ENCODE results near the gene PRR5L.

PRR5L gene, protein sequence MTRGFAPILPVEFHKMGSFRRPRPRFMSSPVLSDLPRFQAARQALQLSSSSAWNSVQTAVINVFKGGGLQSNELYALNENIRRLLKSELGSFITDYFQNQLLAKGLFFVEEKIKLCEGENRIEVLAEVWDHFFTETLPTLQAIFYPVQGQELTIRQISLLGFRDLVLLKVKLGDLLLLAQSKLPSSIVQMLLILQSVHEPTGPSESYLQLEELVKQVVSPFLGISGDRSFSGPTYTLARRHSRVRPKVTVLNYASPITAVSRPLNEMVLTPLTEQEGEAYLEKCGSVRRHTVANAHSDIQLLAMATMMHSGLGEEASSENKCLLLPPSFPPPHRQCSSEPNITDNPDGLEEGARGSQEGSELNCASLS

DNA sequence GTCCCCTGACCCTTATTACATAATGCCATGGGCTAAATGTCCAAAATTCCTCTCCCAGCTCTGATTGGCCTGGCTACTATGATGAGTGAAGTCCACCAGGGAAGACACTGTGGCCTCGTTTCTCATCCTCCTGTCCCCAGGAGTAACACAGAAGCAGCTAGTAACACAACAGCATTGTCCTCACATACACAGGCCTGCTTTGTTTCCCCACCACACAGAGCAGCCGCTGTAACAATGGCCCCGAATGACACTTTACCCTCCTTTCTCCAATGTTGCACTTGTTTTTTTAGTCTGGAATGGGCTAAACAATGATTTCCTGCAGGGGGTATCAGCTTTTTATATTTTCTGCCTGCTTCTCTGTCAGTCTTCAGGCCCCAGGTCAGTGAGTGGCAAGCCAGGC lies at the start of gene PRR5L:
Gene PRR5L, plus strand, starts transcription at position 363 of the 400 bp plus-strand sequence. CDS start 104,834 bp downstream, outside the sequence.
- FAIRE-seq: no peak

- FAIRE-seq: no peak
These were observed 48.6 kb upstream of the PRR5L start for GRCh38 chr11:36247493-36247892.

- no peak for FAIRE-seq
These were observed 47.7 kb upstream of the PRR5L start for GRCh38 chr11:36248436-36248835.

GRCh38 chr11:36249246-36249645 lies 46.8 kb upstream of the PRR5L start:
- no peak for FAIRE-seq

- no peak for FAIRE-seq
These were observed 44.3 kb upstream of the PRR5L start for GRCh38 chr11:36251823-36252222.

- FAIRE-seq: no peak
These were observed 42.9 kb upstream of the PRR5L start for GRCh38 chr11:36253238-36253637.

DNA sequence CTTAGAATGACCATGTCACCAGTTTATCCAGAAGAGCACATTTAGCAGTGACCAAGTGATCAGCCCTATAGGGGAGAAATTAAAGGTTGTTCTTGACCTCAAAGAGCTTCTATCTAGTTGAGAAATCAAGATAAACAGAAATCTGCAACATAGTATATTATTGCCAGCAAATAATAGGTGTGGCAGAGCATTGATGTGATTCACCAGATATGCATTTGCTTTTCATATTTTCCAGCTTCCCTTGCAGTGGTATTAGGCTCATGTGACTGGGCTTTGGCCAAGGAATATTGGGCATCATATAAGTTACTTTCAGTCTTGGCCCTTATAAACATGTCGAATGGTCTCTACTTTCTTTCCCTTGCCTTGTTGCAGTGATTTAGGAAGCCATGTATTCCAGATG lies 41.4 kb upstream of the PRR5L start:
- FAIRE-seq: no peak

- FAIRE-seq: no peak
These were observed 38.7 kb upstream of the PRR5L start for GRCh38 chr11:36257351-36257750.

GRCh38 chr11:36258730-36259360 lies 37.2 kb upstream of the PRR5L start:
- FAIRE-seq: no peak

DNA sequence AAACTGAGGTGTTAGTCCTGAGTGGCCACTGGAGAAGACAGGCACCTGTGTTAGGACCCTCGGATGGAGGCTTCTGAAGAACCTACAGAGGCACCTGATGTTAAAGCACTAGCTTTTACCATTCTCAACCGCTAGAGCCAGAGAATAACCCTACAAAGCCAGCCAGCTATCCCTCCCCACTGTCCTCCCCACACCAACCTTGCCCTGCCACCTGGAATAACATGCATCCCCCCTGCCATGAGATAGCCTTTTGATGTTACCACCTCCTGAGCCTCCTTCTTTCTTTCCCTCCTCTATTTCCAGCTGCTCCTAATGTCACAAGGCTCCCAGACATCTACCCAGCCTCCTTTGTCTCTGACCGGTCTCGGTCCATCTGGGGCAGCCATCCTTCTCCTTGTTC lies 35.0 kb upstream of the PRR5L start:
- no peak for FAIRE-seq

DNA sequence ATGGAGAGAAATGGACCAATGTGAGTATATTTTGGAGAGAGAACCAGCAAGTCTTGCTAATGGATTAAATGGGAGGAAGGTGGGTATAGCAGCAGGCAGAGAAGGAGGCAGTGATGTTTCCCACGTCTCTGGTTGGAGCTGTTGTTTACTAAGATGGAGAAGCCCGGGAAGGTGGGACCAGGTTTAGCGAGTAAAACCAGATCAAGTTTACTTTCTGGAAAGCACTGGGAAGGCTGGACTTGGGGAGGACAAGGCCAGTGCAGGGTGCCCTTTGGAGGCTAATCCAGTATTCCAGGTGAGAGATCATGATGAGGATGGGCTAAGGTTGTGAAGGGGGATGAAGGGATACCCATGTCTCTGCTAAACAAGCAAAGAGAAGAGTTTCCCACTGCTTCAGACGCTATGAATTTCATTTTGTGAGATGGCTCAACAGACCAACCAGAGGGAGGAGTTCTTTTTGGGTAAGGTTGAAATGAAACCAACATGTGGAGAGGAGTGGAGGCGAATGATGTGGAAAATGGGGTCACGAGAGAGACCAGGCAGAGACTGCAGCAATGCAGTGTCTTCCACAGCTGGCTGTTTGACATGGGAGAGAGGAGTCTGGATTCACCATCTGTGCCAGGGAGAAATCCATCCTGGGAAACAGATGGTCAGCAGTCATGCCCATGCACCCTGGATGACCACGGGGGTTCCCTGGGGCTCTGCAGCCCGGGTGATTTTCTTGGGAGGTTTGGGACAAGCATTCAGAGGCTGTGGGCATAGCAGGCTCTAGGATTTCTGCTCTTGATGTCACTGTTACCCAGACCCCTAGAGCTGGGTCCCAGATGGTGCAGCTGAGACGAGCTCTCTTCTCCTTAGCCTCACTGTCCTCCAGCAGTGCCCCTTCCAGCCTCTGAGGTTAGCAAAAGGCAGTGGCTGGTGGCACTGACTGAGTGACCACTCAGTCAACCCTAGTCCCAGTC lies 31.8 kb upstream of the PRR5L start:
- FAIRE-seq: no peak

DNA sequence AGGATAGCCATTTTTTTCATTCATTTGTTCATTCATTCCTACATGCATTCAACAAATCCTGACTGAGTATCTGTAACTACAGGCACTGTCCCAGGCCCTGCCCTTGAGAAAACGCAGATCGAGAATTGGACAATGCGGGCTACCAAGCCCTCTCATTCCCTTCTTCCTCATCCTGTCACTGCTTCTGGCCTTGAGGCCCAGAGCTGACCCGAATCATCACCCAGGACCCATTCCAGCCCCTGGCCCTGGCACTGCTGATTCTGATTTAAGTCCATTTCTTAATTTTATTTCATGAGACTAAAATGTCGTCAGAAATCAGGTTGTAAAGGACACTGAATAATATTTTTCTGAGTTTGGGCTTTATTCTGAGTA lies 31.1 kb upstream of the PRR5L start:
- FAIRE-seq: no peak

GRCh38 chr11:36265793-36266628 lies 30.1 kb upstream of the PRR5L start:
- peak; percentile 11 for FAIRE-seq

DNA sequence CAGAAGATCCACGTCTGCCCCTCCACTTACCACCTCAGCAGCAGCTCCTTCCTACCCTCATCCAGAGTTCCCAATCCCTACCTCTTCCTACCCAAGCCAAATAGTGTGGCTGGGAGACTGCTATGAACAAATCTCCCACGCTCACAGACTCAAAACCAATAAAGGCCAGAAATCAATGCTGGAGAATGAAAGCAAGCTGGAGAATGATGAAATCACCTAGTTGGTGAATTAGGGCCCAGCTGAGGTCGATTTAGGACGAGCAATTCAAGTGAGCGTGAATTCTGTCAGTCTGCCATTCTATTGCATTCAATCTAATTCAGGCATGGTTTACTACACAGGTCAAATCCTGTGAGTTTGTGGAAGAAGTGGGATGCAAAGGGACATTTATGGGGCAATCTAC lies 29.3 kb upstream of the PRR5L start:
- no peak for FAIRE-seq

GRCh38 chr11:36268337-36268985 lies 27.6 kb upstream of the PRR5L start:
- FAIRE-seq: no peak

GRCh38 chr11:36270701-36271100 lies 25.4 kb upstream of the PRR5L start:
- FAIRE-seq: no peak

DNA sequence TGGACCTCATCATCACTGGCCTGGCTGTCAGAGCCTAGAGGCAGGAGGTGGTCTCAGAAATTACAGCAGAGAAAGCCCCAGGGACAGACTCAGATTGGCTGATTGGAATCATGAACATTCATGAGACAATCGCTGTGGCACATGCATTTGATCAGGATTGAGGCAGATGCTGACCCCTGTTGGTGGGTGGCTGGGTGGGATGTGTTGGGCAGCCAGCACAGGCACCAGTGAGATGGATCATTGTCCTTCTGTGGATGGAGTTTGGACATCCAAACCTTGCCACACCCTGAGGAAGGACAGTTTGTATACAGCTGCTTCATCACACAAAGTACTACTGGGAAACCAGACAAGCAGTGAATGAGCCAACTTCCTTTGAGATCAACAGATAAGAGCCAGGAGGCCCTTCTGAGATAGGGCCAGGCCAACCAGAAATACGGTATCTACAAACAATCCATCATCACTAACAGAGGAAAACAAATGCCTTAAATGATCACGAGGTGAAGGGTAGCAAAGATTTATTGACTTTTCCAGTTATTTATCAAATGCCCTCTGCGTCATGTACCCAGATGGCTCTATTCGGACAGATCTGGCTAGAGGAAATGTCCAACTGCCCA lies 24.2 kb upstream of the PRR5L start:
- FAIRE-seq: no peak

DNA sequence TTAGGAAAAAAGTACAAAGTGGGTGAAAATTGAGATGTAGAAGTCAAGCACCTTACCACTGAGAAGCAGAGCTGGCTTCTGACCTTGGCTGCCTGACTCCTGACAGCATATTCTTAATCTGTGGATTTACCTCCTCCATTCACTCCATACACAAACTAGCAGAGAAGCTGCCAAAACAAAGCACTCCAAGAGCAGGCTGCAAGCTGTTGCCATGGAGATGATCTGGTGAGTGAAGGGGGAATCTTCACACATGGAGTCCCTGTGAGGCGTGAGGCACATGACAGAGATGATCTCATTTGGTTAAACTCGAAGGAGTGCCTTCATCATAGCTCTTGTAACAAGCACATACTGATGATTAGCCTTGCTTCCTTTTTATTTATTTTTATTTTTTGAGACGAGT lies 23.0 kb upstream of the PRR5L start:
- FAIRE-seq: no peak

DNA sequence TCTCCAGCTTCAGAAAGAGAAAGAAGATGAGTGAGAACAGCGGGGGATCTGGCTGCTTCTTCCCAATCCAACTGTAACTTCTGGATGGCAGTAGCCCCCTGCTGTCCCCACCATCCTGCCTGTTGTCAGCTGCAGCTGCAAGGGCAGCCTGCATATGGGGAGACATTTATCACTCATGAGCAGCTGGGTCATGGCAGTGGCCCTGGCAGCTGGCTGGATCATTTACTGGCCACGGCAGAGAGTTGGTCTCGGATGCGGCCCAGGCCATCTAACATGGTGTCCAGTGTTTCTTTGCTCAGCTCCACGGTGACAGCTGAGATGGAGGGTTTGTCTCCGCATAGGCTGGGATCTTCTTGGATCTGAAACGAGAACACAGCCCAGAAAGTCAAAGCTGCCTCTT lies 21.7 kb upstream of the PRR5L start:
- FAIRE-seq: no peak

DNA sequence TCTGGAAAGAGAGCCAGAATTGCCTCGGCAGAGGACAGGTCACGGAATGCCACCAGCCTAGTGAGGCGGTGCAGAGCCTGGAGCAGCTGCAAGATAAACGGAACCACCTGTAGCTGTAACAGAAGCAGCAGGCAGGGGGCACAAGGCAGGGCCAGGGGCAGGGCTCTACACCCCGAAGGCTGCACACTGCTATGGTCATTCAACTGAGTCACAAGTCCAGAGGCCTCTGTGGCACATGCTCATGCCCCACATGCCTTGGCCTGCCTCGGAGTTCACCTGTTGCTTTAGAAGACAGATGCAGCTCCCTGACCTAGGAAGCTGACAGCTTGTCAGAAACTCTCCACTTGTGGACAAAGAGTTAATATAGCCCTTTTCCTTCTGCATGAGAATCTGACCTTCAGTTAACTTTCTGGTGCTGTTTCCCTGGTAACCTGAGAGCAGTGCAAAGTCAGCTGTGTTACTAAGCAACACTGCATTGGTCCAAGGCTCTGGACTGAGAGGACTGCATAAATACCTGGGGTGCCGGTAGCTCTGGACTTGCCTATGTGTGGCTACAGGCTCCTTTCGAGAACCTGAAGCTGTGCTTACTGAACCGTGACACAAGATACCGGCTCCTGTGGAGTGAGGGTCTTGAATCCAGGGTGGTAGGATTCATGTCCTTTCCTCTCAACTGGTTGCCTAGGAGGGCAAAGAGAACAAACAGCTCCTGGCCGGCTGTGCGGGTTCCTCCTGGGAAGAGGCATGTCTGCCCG lies 17.4 kb upstream of the PRR5L start:
- FAIRE-seq: no peak

DNA sequence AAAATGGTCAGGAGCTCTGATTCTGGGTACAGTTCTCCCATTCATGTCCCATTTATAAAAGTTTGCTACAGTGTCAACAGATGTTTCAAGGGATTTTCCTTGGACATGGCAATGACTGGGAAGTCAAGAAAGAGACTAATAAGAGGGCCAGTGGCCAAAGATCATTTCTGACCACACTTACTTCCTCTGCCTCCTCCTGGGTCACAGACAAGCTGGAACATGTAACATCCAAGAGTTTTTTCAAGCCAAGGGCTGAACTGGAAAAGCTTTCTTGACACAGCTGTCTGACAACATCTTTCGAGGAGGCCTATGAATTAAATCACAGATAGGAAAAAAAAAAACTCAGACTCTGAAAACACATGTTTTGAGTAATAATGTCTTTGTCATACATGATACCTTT lies 15.6 kb upstream of the PRR5L start:
- no peak for FAIRE-seq
